Measurements from ENCODE around the gene USP40.

DNA sequence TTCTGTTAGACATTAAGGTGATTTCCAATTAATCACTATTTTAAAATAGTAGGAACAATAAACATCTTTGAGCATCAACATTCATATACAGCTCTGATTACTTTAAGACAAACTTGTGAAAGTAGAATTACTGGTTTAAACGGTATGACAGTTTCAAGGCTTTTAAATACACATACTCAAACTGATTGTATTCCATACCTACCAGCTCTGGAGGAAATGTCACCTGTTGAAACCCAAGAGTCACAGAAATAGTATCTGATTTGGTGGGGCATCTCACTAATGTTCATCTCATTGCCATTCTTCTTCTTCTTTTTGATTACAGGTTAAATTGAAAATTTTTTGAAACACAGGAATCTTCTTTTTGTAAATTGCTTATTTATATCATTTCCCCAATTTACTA is 36.2 kb downstream of the USP40 start:
- TF ChIP-seq, protein P1, sequence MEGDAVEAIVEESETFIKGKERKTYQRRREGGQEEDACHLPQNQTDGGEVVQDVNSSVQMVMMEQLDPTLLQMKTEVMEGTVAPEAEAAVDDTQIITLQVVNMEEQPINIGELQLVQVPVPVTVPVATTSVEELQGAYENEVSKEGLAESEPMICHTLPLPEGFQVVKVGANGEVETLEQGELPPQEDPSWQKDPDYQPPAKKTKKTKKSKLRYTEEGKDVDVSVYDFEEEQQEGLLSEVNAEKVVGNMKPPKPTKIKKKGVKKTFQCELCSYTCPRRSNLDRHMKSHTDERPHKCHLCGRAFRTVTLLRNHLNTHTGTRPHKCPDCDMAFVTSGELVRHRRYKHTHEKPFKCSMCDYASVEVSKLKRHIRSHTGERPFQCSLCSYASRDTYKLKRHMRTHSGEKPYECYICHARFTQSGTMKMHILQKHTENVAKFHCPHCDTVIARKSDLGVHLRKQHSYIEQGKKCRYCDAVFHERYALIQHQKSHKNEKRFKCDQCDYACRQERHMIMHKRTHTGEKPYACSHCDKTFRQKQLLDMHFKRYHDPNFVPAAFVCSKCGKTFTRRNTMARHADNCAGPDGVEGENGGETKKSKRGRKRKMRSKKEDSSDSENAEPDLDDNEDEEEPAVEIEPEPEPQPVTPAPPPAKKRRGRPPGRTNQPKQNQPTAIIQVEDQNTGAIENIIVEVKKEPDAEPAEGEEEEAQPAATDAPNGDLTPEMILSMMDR (IDR thresholded peaks at IDR 0.05) = no peak
- TF ChIP-seq POLR2A (IDR thresholded peaks at IDR 0.05) = no peak
